HG03457 (cell line): ENCODE data around the gene CAPN9.

ENCODE experiments used
- ATAC-seq: cut with Tn5 transposase; IDR thresholded peaks from one replicate; pipeline ENCODE4 v1.9.1; 2021; ENCODE audit warnings: moderate number of reproducible peaks; ENCODE audit not compliant: unreplicated experiment

Gene CAPN9

GRCh38 chr1:230848235-230848634 lies 101.0 kb downstream of the CAPN9 start:
- ATAC-seq, result no peak

GRCh38 chr1:230849451-230850224 lies 102.5 kb downstream of the CAPN9 start:
- no peak for ATAC-seq

GRCh38 chr1:230850547-230850946 lies 103.4 kb downstream of the CAPN9 start:
- no peak for ATAC-seq

- no peak for ATAC-seq
These were observed 104.1 kb downstream of the CAPN9 start for GRCh38 chr1:230851291-230851691.
